MCF 10A (cell line): ENCODE results near the gene TBC1D2B. TPM values are rescaled to one million over a fixed set of nuclear protein-coding genes. Genes with fewer than 3 reads are reported as not detected.

Experiments used
- BruUV-seq: library from RNA; stranded (reverse); fragments of 400-500 nt; replicated peaks from 2 replicates; lab custom pipeline; 2021; lab: Mats Ljungman, UMichigan
- CTCF ChIA-PET: fragments of 300-600 bp; sonication (Branson Sonifier 250); formaldehyde crosslinking; extraction: SDS; loops from one replicate; lab custom pipeline; 2021; ENCODE audit warnings: antibody characterized with exemption, inconsistent platforms; lab: Yijun Ruan, JAX
- POLR2A ChIA-PET: fragments of 300-600, 350-650 bp; sonication (Branson Sonifier 250); formaldehyde crosslinking; extraction: SDS; loops from one replicate; lab custom pipeline; 2020; ENCODE audit warnings: antibody characterized with exemption, inconsistent platforms; lab: Yijun Ruan, JAX
- DNase-seq: peaks from one replicate; pipeline ENCODE4 v3.0.0-alpha.2; 2018; ENCODE audit not compliant: unreplicated experiment
- H3K27ac Mint-ChIP-seq: one replicate; pipeline ENCODE4 v1.8.0; 2022; ENCODE audit warnings: mild to moderate bottlenecking, low read depth, mixed read lengths; ENCODE audit not compliant: unreplicated experiment
- H3K27me3 Mint-ChIP-seq: one replicate; pipeline ENCODE4 v1.8.0; 2022; ENCODE audit warnings: mixed read lengths; ENCODE audit not compliant: insufficient read depth, unreplicated experiment
- H3K36me3 Mint-ChIP-seq: one replicate; pipeline ENCODE4 v1.8.0; 2022; ENCODE audit warnings: mild to moderate bottlenecking, moderate library complexity, mixed read lengths; ENCODE audit not compliant: insufficient read depth, unreplicated experiment
- H3K4me1 Mint-ChIP-seq: one replicate; pipeline ENCODE4 v1.8.0; 2022; ENCODE audit warnings: mixed read lengths; ENCODE audit not compliant: insufficient read depth, unreplicated experiment
- H3K4me3 Mint-ChIP-seq: one replicate; pipeline ENCODE4 v1.8.0; 2022; ENCODE audit warnings: mild to moderate bottlenecking, moderate library complexity, mixed read lengths; ENCODE audit not compliant: unreplicated experiment
- H3K9me3 Mint-ChIP-seq: one replicate; pipeline ENCODE4 v1.8.0; 2022; ENCODE audit warnings: mixed read lengths; ENCODE audit not compliant: unreplicated experiment
- intact Hi-C: fragments of 100-400 bp; cut with micrococcal nuclease; formaldehyde crosslinking; loops from 2 replicates; pipeline ENCODE4 v1.14.1; 2022
- total RNA-seq: library from RNA; stranded (reverse); gene quantifications from 2 replicates; pipeline ENCODE4 v1.2.3, GENCODE V29; 2022
- TF ChIP-seq, protein P1 (sequence below): fragments of 200-600 bp; IDR thresholded peaks from one replicate; pipeline ENCODE4 v1.8.0; 2022; ENCODE audit warnings: antibody characterized with exemption, mild to moderate bottlenecking; ENCODE audit not compliant: unreplicated experiment

TBC1D2B gene
- total RNA-seq, 1 experiment from 2014 or later = 21.2 TPM

GRCh38 chr15:78103406-78104118, 26.1 kb upstream of the TBC1D2B start:
- no TSS peak for BruUV-seq
- no peaks in the 10 kb centered on the region for H3K36me3 Mint-ChIP-seq
- CTCF ChIA-PET = interaction anchor here (0.7 to 12.7 kb wide), 5 partner anchors 137 to 179 kb away, joined by 3 to 289 read pairs (median 3); no protein-coding TSS in a partner anchor
- POLR2A ChIA-PET = no interaction called here
- H3K9me3 Mint-ChIP-seq = no peaks in the 10 kb centered on the region
- H3K27ac Mint-ChIP-seq = no peak overlapping the region
- H3K27me3 Mint-ChIP-seq = no peaks in the 10 kb centered on the region
- DNase-seq = no peak
- H3K4me3 Mint-ChIP-seq = no peak overlapping the region
- intact Hi-C loops = no loop called here
- TF ChIP-seq, protein P1, sequence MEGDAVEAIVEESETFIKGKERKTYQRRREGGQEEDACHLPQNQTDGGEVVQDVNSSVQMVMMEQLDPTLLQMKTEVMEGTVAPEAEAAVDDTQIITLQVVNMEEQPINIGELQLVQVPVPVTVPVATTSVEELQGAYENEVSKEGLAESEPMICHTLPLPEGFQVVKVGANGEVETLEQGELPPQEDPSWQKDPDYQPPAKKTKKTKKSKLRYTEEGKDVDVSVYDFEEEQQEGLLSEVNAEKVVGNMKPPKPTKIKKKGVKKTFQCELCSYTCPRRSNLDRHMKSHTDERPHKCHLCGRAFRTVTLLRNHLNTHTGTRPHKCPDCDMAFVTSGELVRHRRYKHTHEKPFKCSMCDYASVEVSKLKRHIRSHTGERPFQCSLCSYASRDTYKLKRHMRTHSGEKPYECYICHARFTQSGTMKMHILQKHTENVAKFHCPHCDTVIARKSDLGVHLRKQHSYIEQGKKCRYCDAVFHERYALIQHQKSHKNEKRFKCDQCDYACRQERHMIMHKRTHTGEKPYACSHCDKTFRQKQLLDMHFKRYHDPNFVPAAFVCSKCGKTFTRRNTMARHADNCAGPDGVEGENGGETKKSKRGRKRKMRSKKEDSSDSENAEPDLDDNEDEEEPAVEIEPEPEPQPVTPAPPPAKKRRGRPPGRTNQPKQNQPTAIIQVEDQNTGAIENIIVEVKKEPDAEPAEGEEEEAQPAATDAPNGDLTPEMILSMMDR = no peak
- no peaks in the 10 kb centered on the region for H3K4me1 Mint-ChIP-seq

DNA sequence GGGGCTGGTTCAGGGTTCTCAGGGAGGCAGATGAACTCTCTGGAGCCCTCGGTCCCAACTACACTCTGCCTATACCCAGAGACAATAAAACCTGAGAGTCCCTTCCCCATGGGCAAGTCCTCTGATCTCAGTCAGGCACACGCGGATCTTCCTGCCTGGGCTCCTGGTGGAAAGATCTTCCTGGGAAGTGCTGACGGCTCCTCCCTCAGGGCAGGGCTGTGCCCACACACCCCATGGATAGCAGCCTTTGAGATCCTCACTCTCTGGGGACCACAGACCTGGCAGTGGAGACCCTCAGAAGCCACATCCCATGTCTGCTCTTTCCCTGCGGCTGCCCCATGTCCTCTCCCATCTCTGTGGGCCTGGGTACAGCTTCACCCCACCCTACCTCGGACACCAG, 25.2 kb upstream of the TBC1D2B start:
- H3K4me3 Mint-ChIP-seq = no peak overlapping the region
- ChIA-PET POLR2A (no interaction called here), CTCF (interaction anchor here (0.7 to 2.5 kb wide), 3 partner anchors 135 to 179 kb away, joined by 3 to 20 read pairs (median 3); no protein-coding TSS in a partner anchor)
- H3K27me3 Mint-ChIP-seq = no peaks in the 10 kb centered on the region
- H3K9me3 Mint-ChIP-seq = no peaks in the 10 kb centered on the region
- no peak overlapping the region for H3K27ac Mint-ChIP-seq
- BruUV-seq = no TSS peak
- TF ChIP-seq, protein P1 = no peak
- DNase-seq = no peak
- intact Hi-C loops = no loop called here
- H3K36me3 Mint-ChIP-seq = no peaks in the 10 kb centered on the region
- H3K4me1 Mint-ChIP-seq = no peaks in the 10 kb centered on the region

- CTCF ChIA-PET = interaction anchor here (0.7 to 2.5 kb wide), 6 partner anchors 8 to 466 kb away, joined by 3 to 20 read pairs (median 4); no protein-coding TSS in a partner anchor
- TF ChIP-seq, protein P1 = no peak
- no peak for DNase-seq
- no peaks in the 10 kb centered on the region for H3K27me3 Mint-ChIP-seq
- BruUV-seq = no TSS peak
- H3K36me3 Mint-ChIP-seq = no peaks in the 10 kb centered on the region
- H3K9me3 Mint-ChIP-seq = no peaks in the 10 kb centered on the region
- no peaks in the 10 kb centered on the region for H3K4me1 Mint-ChIP-seq
- no peak overlapping the region for H3K4me3 Mint-ChIP-seq
- POLR2A ChIA-PET = interaction anchor here (1.1 kb wide), 1 partner anchor 20 kb away, joined by 3 read pairs; no protein-coding TSS in a partner anchor
- intact Hi-C loops = no loop called here
- no peak overlapping the region for H3K27ac Mint-ChIP-seq
Observed at GRCh38 chr15:78102211-78102610, 24.7 kb upstream of the TBC1D2B start.

DNA sequence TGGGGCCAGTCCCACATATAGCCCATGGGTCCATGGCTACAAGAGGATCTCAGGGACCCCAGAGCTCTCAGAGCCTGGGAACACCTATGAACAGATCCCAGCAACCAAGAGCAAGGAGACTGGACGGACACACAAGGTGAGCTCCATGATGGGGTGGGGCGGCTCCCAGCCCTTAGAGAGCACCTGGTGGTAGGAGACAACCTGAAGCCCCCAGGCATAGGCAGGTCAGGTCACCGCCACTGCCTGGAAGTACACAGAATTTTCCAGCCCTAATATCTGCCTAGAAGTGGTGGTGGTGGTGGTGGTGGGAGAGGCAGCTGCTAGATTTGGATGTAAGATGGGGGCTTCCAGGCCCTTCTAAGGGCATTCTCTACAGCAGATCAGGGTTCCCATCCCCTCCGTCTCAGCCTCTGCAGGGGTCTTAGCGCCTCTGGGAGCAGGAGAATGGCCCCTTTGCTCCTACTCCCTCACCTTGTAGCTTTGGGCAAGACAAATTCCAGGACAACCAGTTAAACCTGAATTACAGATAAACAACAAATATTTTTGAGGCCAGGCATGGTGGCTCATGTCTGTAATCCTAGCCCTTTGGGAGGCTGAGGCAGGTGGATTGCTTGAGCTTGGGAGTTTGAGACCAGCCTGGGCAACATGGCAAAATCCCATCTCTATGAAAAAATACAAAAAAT, 24.1 kb upstream of the TBC1D2B start:
- CTCF ChIA-PET = interaction anchor here (0.7 to 2.5 kb wide), 6 partner anchors 9 to 467 kb away, joined by 3 to 20 read pairs (median 4); no protein-coding TSS in a partner anchor
- Mint-ChIP-seq H3K36me3 (no peaks in the 10 kb centered on the region), H3K4me3 (no peak overlapping the region), H3K27me3 (no peaks in the 10 kb centered on the region), H3K4me1 (no peaks in the 10 kb centered on the region), H3K9me3 (no peaks in the 10 kb centered on the region), H3K27ac (no peak overlapping the region)
- POLR2A ChIA-PET = interaction anchor here (1.1 kb wide), 1 partner anchor 19 kb away, joined by 3 read pairs; no protein-coding TSS in a partner anchor
- intact Hi-C loops = no loop called here
- DNase-seq = no peak
- TF ChIP-seq, protein P1 = no peak
- BruUV-seq = no TSS peak
